K562 (cell line): ENCODE data around the gene SIKE1. TPM values are rescaled to one million over a fixed set of nuclear protein-coding genes. Genes with fewer than 3 reads are reported as not detected.

Experiments used
- EP300 ChIP-seq: IDR thresholded peaks from 2 replicates; pipeline ENCODE4 v1.6.1; 2012; ENCODE audit warnings: low read length, improper control_type of control experiment
- GATA2 ChIP-seq: sonication (generic); formaldehyde crosslinking; IDR thresholded peaks from 2 replicates; pipeline ENCODE4 v1.4.0; 2020; ENCODE audit warnings: mild to moderate bottlenecking, missing genetic modification reagents
- KAT7 ChIP-seq: sonication (generic); formaldehyde crosslinking; IDR thresholded peaks from 2 replicates; pipeline ENCODE4 v1.8.0; 2022; ENCODE audit warnings: missing genetic modification reagents, mild to moderate bottlenecking, borderline replicate concordance
- LARP7 ChIP-seq: fragments of 450-650 bp; IDR thresholded peaks from 2 replicates; pipeline ENCODE4 v1.6.1; 2016
- MCM5 ChIP-seq: fragments of 450-650 bp; IDR thresholded peaks from 2 replicates; pipeline ENCODE4 v1.6.1; 2016; ENCODE audit warnings: low read depth
- MTA2 ChIP-seq: fragments of 450-650 bp; IDR thresholded peaks from 2 replicates; pipeline ENCODE4 v1.6.1; 2016; ENCODE audit warnings: low read depth
- RNF2 ChIP-seq: sonication (generic); IDR thresholded peaks from 2 replicates; pipeline ENCODE4 v1.6.1; 2016
- SIN3B ChIP-seq: fragments of 450-650 bp; IDR thresholded peaks from 2 replicates; pipeline ENCODE4 v1.6.1; 2017; ENCODE audit warnings: low read depth, mild to moderate bottlenecking, moderate library complexity
- SLC30A9 ChIP-seq: fragments of 250-450 bp; sonication (Bioruptor Pico); IDR thresholded peaks from 2 replicates; pipeline ENCODE4 v1.8.0; 2022; ENCODE audit warnings: mild to moderate bottlenecking, moderate library complexity
- SMARCB1 ChIP-seq: IDR thresholded peaks from 2 replicates; pipeline ENCODE4 v1.6.1; 2011; ENCODE audit warnings: improper control_type of control experiment, low read depth; ENCODE audit not compliant: insufficient read length
- SNIP1 ChIP-seq: fragments of 450-650 bp; IDR thresholded peaks from 2 replicates; pipeline ENCODE4 v1.7.1; 2017; ENCODE audit warnings: low read depth, mild to moderate bottlenecking
- SRSF1 ChIP-seq: fragments of 200-400 bp; formaldehyde crosslinking; IDR thresholded peaks from 2 replicates; pipeline ENCODE4 v1.6.1; 2017; ENCODE audit warnings: mild to moderate bottlenecking, low read depth, low read length, moderate library complexity
- STAG1 ChIP-seq: sonication (generic); formaldehyde crosslinking; IDR thresholded peaks from 2 replicates; pipeline ENCODE4 v1.5.0; 2020; ENCODE audit warnings: missing genetic modification reagents, borderline replicate concordance
- TAF1 ChIP-seq: IDR thresholded peaks from 2 replicates; pipeline ENCODE4 v1.6.1; 2011; ENCODE audit warnings: mild to moderate bottlenecking, low read length, moderate library complexity; ENCODE audit not compliant: insufficient read depth, control insufficient read depth, severe bottlenecking; ENCODE audit errors: extremely low read depth
- ZFP1 ChIP-seq: fragments of 450-650 bp; formaldehyde crosslinking; IDR thresholded peaks from 2 replicates; pipeline ENCODE4 v1.4.0; 2020; ENCODE audit warnings: mild to moderate bottlenecking, mixed read lengths
- ZNF586 ChIP-seq: fragments of 450-650 bp; formaldehyde crosslinking; conservative IDR thresholded peaks from 2 replicates; pipeline ENCODE4 v1.4.0; 2020; ENCODE audit warnings: mild to moderate bottlenecking, moderate library complexity
- polyA plus RNA-seq, 8 experiments: library from polyadenylated mRNA; depleted of rRNA in 4 of 8; stranded (reverse) in 5 of 8; unstranded in 3 of 8; fragments of >200 nt; fragmentation: Nextera tagmentation in 2 of 8; fragmentation: Illumina TruSeq in 1 of 8; extraction: Ambion mirVana in 2 of 8; extraction: Trizol in 1 of 8; gene quantifications; 2 replicates each; pipeline versions ENCODE4 v1.2.1 to v1.2.3, GENCODE V29; 2011 to 2014; ENCODE audit warnings: inconsistent platforms in 1 of 8, missing spikeins in 1 of 8
- total RNA-seq, 7 experiments: library from RNA; depleted of rRNA in 6 of 7; stranded (reverse); fragments of >200 nt in 6 of 7; fragmentation: Illumina TruSeq in 2 of 7; extraction: Trizol in 2 of 7; gene quantifications; 2 replicates each; pipeline versions ENCODE4 v1.2.1 to v1.2.3, GENCODE V29; 2011 to 2021; ENCODE audit warnings: low replicate concordance in 1 of 7
- TF ChIP-seq, protein P1 (sequence below): fragments of 250-450 bp; sonication (Bioruptor Pico); IDR thresholded peaks from 2 replicates; pipeline ENCODE4 v1.8.0; 2021; ENCODE audit warnings: moderate library complexity, mild to moderate bottlenecking, inconsistent platforms
- TF ChIP-seq, protein P2 (sequence below): fragments of 450-650 bp; formaldehyde crosslinking; conservative IDR thresholded peaks from 2 replicates; pipeline ENCODE4 v1.4.0; 2022; ENCODE audit warnings: mild to moderate bottlenecking, missing genetic modification characterization
- TF ChIP-seq, protein P3 (sequence below): fragments of 450-650 bp; formaldehyde crosslinking; IDR thresholded peaks from 2 replicates; pipeline ENCODE4 v1.4.0; 2020; ENCODE audit warnings: mild to moderate bottlenecking, moderate library complexity
- TF ChIP-seq, protein P4 (sequence below): fragments of 250-450 bp; sonication (Bioruptor Pico); IDR thresholded peaks from 2 replicates; pipeline ENCODE4 v1.8.0; 2022; ENCODE audit warnings: inconsistent platforms
- TF ChIP-seq, protein P5 (sequence below): sonication (generic); formaldehyde crosslinking; IDR thresholded peaks from 2 replicates; pipeline ENCODE4 v1.8.1; 2022; ENCODE audit warnings: missing genetic modification reagents

The SIKE1 gene
- total and polyA plus RNA-seq, 9 of the 15 experiments (the other 6 are each of a cell fraction or from before 2014, with no cell fraction given) = 21.8 to 144 (median 76.3) TPM

DNA sequence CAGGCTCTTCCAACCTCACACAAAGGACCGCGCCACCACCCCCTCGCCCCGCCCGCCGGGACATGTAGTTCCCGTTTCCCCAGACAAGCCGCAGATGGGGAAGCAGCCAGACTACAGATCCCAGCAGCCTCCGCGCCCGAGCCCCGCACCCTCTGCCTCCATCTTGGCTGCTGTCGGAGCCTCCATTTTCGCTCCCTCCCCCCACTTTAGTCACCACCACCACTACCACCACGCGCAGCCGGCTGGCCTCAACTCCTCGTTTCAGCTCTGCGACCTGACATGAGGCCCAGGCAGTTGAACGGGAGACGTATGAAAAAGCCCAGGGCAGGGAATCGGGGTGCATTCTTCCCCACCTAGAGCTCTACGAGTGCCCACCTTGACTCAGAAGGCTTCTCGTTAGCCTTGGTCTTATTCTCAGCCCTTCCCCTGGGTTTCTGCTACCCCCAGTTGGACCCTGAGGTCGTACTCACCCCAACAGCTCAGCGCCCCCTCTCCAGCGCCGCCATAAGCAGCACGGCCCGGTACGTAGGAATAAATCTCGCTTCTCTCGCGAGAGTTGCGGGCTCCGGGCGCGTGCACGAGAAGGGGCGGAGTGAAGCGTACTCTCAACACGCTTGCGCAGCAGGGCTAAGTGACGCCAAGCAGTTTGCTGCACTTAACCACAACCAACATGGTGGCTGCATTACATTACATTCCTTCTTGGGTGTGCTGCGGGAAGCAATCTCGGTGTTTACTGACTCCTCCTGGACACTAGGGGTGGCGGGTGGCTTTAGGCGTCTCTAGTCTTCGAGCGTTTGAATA, 22.8 kb downstream of the SIKE1 start, which contains the start of gene CSDE1 (continued):
- TF ChIP-seq, protein P1, sequence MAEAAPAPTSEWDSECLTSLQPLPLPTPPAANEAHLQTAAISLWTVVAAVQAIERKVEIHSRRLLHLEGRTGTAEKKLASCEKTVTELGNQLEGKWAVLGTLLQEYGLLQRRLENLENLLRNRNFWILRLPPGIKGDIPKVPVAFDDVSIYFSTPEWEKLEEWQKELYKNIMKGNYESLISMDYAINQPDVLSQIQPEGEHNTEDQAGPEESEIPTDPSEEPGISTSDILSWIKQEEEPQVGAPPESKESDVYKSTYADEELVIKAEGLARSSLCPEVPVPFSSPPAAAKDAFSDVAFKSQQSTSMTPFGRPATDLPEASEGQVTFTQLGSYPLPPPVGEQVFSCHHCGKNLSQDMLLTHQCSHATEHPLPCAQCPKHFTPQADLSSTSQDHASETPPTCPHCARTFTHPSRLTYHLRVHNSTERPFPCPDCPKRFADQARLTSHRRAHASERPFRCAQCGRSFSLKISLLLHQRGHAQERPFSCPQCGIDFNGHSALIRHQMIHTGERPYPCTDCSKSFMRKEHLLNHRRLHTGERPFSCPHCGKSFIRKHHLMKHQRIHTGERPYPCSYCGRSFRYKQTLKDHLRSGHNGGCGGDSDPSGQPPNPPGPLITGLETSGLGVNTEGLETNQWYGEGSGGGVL (CRISPR knock-in tag) = no peak
- TF ChIP-seq, protein P2, sequence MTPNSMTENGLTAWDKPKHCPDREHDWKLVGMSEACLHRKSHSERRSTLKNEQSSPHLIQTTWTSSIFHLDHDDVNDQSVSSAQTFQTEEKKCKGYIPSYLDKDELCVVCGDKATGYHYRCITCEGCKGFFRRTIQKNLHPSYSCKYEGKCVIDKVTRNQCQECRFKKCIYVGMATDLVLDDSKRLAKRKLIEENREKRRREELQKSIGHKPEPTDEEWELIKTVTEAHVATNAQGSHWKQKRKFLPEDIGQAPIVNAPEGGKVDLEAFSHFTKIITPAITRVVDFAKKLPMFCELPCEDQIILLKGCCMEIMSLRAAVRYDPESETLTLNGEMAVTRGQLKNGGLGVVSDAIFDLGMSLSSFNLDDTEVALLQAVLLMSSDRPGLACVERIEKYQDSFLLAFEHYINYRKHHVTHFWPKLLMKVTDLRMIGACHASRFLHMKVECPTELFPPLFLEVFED = peak; percentile 87
- no peak for TF ChIP-seq SNIP1
- TF ChIP-seq RNF2 = no peak
- TF ChIP-seq, protein P3, sequence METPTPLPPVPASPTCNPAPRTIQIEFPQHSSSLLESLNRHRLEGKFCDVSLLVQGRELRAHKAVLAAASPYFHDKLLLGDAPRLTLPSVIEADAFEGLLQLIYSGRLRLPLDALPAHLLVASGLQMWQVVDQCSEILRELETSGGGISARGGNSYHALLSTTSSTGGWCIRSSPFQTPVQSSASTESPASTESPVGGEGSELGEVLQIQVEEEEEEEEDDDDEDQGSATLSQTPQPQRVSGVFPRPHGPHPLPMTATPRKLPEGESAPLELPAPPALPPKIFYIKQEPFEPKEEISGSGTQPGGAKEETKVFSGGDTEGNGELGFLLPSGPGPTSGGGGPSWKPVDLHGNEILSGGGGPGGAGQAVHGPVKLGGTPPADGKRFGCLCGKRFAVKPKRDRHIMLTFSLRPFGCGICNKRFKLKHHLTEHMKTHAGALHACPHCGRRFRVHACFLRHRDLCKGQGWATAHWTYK (CRISPR knock-in tag) = peak; percentile 81
- no peak for TF ChIP-seq STAG1
- TF ChIP-seq EP300 = 0 out of 2 replicates have a peak, but pooled peaks have one; percentile 9
- TF ChIP-seq, protein P4, sequence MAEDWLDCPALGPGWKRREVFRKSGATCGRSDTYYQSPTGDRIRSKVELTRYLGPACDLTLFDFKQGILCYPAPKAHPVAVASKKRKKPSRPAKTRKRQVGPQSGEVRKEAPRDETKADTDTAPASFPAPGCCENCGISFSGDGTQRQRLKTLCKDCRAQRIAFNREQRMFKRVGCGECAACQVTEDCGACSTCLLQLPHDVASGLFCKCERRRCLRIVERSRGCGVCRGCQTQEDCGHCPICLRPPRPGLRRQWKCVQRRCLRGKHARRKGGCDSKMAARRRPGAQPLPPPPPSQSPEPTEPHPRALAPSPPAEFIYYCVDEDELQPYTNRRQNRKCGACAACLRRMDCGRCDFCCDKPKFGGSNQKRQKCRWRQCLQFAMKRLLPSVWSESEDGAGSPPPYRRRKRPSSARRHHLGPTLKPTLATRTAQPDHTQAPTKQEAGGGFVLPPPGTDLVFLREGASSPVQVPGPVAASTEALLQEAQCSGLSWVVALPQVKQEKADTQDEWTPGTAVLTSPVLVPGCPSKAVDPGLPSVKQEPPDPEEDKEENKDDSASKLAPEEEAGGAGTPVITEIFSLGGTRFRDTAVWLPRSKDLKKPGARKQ = no peak
- TF ChIP-seq SMARCB1 = no peak
- TF ChIP-seq SLC30A9 = no peak
- TF ChIP-seq MTA2 = no peak
- TF ChIP-seq GATA2 (CRISPR knock-in tag) = no peak
- TF ChIP-seq, protein P5, sequence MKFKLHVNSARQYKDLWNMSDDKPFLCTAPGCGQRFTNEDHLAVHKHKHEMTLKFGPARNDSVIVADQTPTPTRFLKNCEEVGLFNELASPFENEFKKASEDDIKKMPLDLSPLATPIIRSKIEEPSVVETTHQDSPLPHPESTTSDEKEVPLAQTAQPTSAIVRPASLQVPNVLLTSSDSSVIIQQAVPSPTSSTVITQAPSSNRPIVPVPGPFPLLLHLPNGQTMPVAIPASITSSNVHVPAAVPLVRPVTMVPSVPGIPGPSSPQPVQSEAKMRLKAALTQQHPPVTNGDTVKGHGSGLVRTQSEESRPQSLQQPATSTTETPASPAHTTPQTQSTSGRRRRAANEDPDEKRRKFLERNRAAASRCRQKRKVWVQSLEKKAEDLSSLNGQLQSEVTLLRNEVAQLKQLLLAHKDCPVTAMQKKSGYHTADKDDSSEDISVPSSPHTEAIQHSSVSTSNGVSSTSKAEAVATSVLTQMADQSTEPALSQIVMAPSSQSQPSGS (CRISPR knock-in tag) = no peak
- TF ChIP-seq SRSF1 = 0 out of 2 replicates have a peak, but pooled peaks have one; percentile 49
- no peak for TF ChIP-seq SIN3B
- TF ChIP-seq ZNF586 (CRISPR knock-in tag) = no peak
- TF ChIP-seq LARP7 = peak; percentile 90; the same call in 1 of the 2 replicates
- TF ChIP-seq KAT7 = peak; percentile 84; the same call in 1 of the 2 replicates
- no peak for TF ChIP-seq MCM5
- peak; percentile 98 for TF ChIP-seq TAF1
- no peak; the same call in 1 of the 2 replicates for TF ChIP-seq ZFP1 (CRISPR knock-in tag)
